SU-DHL-6 (cell line): ENCODE data around the gene COX5B.

Experiments
- CTCF ChIP-seq: fragments of 200-600 bp; sonication (generic); IDR thresholded peaks from one replicate; pipeline ENCODE4 v1.5.1; 2017; ENCODE audit warnings: antibody characterized with exemption, mild to moderate bottlenecking, low read length, moderate library complexity; ENCODE audit not compliant: insufficient read depth, poor library complexity, severe bottlenecking
- EZH2phosphoT487 ChIP-seq: fragments of 200-600 bp; sonication (generic), shearing (Covaris generic); conservative IDR thresholded peaks from 2 replicates; pipeline ENCODE4 v1.6.1; 2018; ENCODE audit warnings: mild to moderate bottlenecking, antibody characterized with exemption, low read length, moderate library complexity, mixed read lengths

GRCh38 chr2:97653874-97654273, 8.0 kb downstream of the COX5B start:
- TF ChIP-seq CTCF (no peak), EZH2phosphoT487 (no peak)
